Measurements from ENCODE around the gene ABHD1.
"Not testable (repeated sequence)": the region's sequence is repeated elsewhere in the genome, so short reads cannot be mapped to it uniquely, and the experiment has no call there.

ABHD1 gene

DNA sequence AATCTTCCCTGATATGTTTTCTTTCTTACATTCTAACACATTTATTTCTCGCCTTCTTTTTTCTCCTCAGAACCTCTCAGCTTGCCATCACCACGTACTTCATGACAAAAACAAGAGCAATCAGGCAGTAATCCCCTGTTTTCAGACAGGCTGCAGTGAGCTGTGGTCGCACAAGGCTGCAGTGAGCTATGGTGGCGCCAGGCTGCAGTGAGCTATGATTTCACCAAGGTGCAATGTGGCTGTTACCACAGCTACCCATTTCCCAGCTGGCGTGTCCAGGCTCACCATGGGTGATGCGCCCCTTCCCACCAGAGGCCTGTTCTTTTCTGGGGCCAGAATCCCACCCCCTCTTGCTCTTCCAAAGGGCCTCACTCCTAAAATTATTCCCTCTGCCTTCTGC is 51.0 kb downstream of the ABHD1 start:
- DNase-seq: no peak

DNA sequence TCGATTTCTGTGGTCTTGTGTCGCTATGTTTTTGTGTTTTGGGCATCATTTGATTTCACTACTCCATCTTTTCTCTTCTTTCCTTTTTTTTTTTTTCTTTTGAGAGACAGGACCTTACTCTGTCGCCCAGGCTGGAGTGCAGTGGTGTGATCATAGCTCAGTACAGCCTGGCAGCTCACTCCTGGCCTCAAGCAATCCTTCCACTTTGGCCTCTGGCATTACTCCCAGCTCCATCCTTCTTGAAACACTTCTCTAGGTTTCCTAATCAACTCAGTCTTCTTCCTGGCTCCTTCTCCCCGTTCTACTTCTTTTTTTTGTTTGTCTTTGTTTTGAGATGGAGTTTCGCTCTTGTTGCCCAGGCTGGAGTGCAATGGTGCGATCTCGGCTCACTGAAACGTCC is 51.7 kb downstream of the ABHD1 start:
- no peak for DNase-seq

DNA sequence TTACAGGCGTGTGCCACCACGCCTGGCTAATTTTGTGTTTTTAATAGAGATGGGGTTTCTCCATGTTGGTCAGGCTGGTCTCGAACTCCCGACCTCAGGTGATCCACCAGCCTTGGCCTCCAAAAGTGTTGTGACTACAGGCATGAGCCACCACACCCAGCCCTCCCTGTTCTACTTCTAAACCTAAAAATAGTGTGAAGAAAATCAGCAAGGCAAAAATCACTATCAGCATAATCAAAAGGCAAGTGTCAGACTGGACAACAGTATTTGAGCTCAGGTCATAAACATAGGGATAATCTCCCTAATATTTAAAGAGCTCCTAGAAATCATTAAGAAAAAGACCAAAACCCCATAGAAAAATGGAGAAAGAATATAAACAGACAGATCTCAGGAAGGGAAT is 52.2 kb downstream of the ABHD1 start:
- not testable (repeated sequence) for DNase-seq

DNA sequence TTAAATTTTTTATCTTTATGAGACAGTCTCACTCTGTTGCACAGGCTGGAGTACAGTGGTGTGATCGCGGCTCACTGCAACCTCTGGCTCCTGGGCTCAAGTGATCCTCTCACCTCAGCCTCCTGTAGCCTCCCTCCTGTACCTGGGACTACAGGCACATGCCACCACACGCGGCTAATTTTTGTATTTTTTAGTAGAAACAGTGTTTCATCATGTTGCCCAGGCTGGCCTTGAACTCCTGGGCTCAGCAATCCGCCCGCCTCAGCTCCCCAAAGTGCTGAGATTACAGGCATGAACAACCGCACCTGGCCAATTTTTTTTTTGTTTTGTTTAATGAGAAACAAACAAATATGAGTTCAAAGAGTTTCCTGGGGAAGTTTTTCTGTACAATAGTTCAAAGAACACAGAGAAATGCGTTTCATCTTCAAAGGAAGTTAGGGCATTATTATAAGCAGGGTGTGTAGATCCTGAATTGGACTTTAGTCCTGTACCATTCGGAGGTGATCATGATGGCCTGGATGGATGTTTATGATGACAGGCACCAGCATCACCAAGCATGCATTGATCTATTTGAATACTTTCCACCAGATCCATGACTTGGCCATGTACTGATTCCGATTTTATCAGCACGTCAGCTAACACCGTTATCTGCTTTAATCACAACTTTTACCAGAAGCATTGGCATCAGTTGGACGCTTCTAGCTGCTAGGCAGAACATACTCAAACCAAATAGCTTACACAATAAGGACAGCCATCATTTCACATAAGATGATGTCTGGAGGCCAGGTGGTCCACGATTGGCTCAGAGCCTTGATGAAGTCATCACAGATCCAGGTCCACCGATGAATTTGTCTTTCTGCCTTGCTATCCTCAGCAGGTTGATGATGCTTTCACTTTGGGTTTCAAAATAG is 54.1 kb downstream of the ABHD1 start:
- no peak for DNase-seq

DNA sequence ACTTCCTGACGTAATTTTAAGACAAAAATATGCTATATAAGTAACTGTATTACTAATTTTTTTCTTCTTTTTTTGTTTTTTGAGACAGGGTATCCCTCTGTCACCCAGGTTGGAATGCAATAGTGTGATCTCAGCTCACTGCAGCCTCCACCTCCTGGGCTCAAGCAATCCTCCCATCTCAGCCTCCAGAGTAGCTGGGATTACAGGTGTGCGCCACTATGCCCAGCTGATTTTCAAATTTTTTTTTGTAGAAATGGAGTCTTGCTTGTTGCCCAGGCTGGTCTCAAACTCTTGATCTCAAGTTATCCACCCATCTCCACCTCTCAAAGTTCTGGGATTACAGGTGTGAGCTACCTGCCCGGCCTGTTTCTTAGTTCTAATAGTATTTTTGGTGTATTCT is 54.9 kb downstream of the ABHD1 start:
- no peak for DNase-seq

- DNase-seq: no peak
Observed at GRCh38 chr2:27179344-27180000, 55.9 kb downstream of the ABHD1 start.

Data from CD4-positive, alpha-beta T cell treated with Interferon alpha-2 for 1 hour (primary cell).